ENCODE data around the gene XYLT1. TPM values are rescaled to one million over a fixed set of nuclear protein-coding genes. Genes with fewer than 3 reads are reported as not detected.

The XYLT1 gene
- total RNA-seq, 2 donors from 2014 or later = 15.0 to 18.3 TPM

GRCh38 chr16:17382949-17383863 is 87.6 kb downstream of the XYLT1 start:
- Histone ChIP-seq H3K27ac (no peak overlapping the region), H3K27me3 (no peaks in the 10 kb centered on the region), H3K4me1 (no peaks in the 10 kb centered on the region), H3K36me3 (no peaks in the 10 kb centered on the region), H3K4me3 (no peak overlapping the region), H3K9me3 (no peaks in the 10 kb centered on the region), H3K9ac (ENCODE audit: low read depth in 2 of 2, low read length in 2 of 2) (no peak overlapping the region)
- DNase-seq = no peak
- intact Hi-C loops (cut with DNase I) = no loop called here
- no peak for TF ChIP-seq CTCF (IDR thresholded peaks at IDR 0.05)

GRCh38 chr16:17382514-17382913 is 88.2 kb downstream of the XYLT1 start:
- H3K36me3 ChIP-seq = no peaks in the 10 kb centered on the region
- intact Hi-C loops (cut with DNase I) = no loop called here
- DNase-seq = no peak
- no peaks in the 10 kb centered on the region for H3K4me1 ChIP-seq
- H3K9me3 ChIP-seq = no peaks in the 10 kb centered on the region
- no peaks in the 10 kb centered on the region for H3K27me3 ChIP-seq
- H3K27ac ChIP-seq = no peak overlapping the region
- H3K4me3 ChIP-seq = no peak overlapping the region
- H3K9ac ChIP-seq (ENCODE audit: low read depth in 2 of 2, low read length in 2 of 2) = no peak overlapping the region
- no peak for TF ChIP-seq CTCF (IDR thresholded peaks at IDR 0.05)

GRCh38 chr16:17381784-17382183 is 89.0 kb downstream of the XYLT1 start:
- Histone ChIP-seq H3K27me3 (no peaks in the 10 kb centered on the region), H3K9me3 (no peaks in the 10 kb centered on the region), H3K4me1 (no peaks in the 10 kb centered on the region), H3K36me3 (no peaks in the 10 kb centered on the region), H3K4me3 (no peak overlapping the region), H3K9ac (ENCODE audit: low read depth in 2 of 2, low read length in 2 of 2) (no peak overlapping the region), H3K27ac (no peak overlapping the region)
- intact Hi-C loops (cut with DNase I) = no loop called here
- DNase-seq = no peak
- no peak for TF ChIP-seq CTCF (IDR thresholded peaks at IDR 0.05)

- Histone ChIP-seq H3K27ac (no peak overlapping the region), H3K9ac (ENCODE audit: low read depth in 2 of 2, low read length in 2 of 2) (no peak overlapping the region), H3K4me1 (no peaks in the 10 kb centered on the region), H3K4me3 (no peak overlapping the region), H3K36me3 (no peaks in the 10 kb centered on the region), H3K27me3 (no peaks in the 10 kb centered on the region), H3K9me3 (no peaks in the 10 kb centered on the region)
- TF ChIP-seq CTCF (IDR thresholded peaks at IDR 0.05) = no peak
- intact Hi-C loops (cut with DNase I) = no loop called here
- DNase-seq = no peak
Observed at GRCh38 chr16:17380613-17381012, 90.1 kb downstream of the XYLT1 start.

- Histone ChIP-seq H3K27ac (no peak overlapping the region), H3K27me3 (no peaks in the 10 kb centered on the region), H3K4me1 (no peaks in the 10 kb centered on the region), H3K4me3 (no peak overlapping the region), H3K9ac (ENCODE audit: low read depth in 2 of 2, low read length in 2 of 2) (no peak overlapping the region), H3K9me3 (no peaks in the 10 kb centered on the region), H3K36me3 (no peaks in the 10 kb centered on the region)
- DNase-seq = no peak
- TF ChIP-seq CTCF (IDR thresholded peaks at IDR 0.05) = no peak
- intact Hi-C loops (cut with DNase I) = no loop called here
Observed at GRCh38 chr16:17379121-17379571, 91.6 kb downstream of the XYLT1 start.
